HG03558 (cell line): Measurements from ENCODE around the gene OR10A3.

Source experiments
- ATAC-seq: cut with Tn5 transposase; IDR thresholded peaks from one replicate; pipeline ENCODE4 v1.9.1; 2021; ENCODE audit warnings: moderate number of reproducible peaks; ENCODE audit not compliant: unreplicated experiment; ENCODE audit errors: extremely low read depth

Gene OR10A3

GRCh38 chr11:7944123-7944522 is 2.6 kb upstream of the OR10A3 start:
- ATAC-seq, result no peak

- ATAC-seq, result no peak
These were observed 362 bp downstream of the OR10A3 start for GRCh38 chr11:7941146-7941545.

- ATAC-seq, result no peak
These were observed 4.9 kb downstream of the OR10A3 start for GRCh38 chr11:7936615-7937014.

- ATAC-seq, result no peak
These were observed 10.3 kb downstream of the OR10A3 start, which contains the start of gene OR10A6 for GRCh38 chr11:7931168-7931567. Gene OR10A6 (minus strand): TSS chr11:7931268. CDS start chr11:7928662, 2,606 bp downstream.

- no peak for ATAC-seq
These were observed 13.9 kb downstream of the OR10A3 start for GRCh38 chr11:7927635-7928034.

GRCh38 chr11:7924536-7924935 is 17.0 kb downstream of the OR10A3 start:
- no peak for ATAC-seq

GRCh38 chr11:7918141-7918540 is 23.4 kb downstream of the OR10A3 start:
- ATAC-seq, result no peak

GRCh38 chr11:7911011-7911410 is 30.5 kb downstream of the OR10A3 start:
- ATAC-seq, result no peak

- ATAC-seq, result no peak
These were observed 31.2 kb downstream of the OR10A3 start for GRCh38 chr11:7910286-7910788.

- no peak for ATAC-seq
These were observed 31.8 kb downstream of the OR10A3 start for GRCh38 chr11:7909585-7910285.

- no peak for ATAC-seq
These were observed 34.4 kb downstream of the OR10A3 start for GRCh38 chr11:7907121-7907520.

GRCh38 chr11:7906481-7906880 is 35.0 kb downstream of the OR10A3 start:
- ATAC-seq, result no peak

GRCh38 chr11:7905961-7906429 is 35.5 kb downstream of the OR10A3 start:
- no peak for ATAC-seq

- no peak for ATAC-seq
These were observed 36.0 kb downstream of the OR10A3 start for GRCh38 chr11:7905549-7905948.

- no peak for ATAC-seq
These were observed 36.6 kb downstream of the OR10A3 start for GRCh38 chr11:7904917-7905316.

GRCh38 chr11:7903940-7904339 is 37.6 kb downstream of the OR10A3 start:
- ATAC-seq, result no peak

- ATAC-seq, result no peak
These were observed 40.1 kb downstream of the OR10A3 start for GRCh38 chr11:7901319-7901854.

GRCh38 chr11:7900686-7901085 is 40.8 kb downstream of the OR10A3 start:
- ATAC-seq, result no peak

GRCh38 chr11:7899418-7899817 is 42.1 kb downstream of the OR10A3 start:
- no peak for ATAC-seq

GRCh38 chr11:7898666-7899283 is 42.7 kb downstream of the OR10A3 start:
- no peak for ATAC-seq

- no peak for ATAC-seq
These were observed 45.3 kb downstream of the OR10A3 start for GRCh38 chr11:7896009-7896785.
